ENCODE data around the gene PCYT2.
"Not testable (repeated sequence)": the region's sequence is repeated elsewhere in the genome, so short reads cannot be mapped to it uniquely, and the experiment has no call there.

PCYT2 gene

GRCh38 chr17:81927653-81928543 lies 16.7 kb upstream of the PCYT2 start, which contains the start of gene MAFG:
TSS of gene MAFG (minus strand) at chr17:81927735. CDS start at chr17:81923185, 4,550 bp downstream.
- peak; percentile 75 to 79 for DNase-seq (ENCODE audit: low read depth in 2 of 2)

- no peak for DNase-seq (ENCODE audit: low read depth in 2 of 2)
Observed at GRCh38 chr17:81927152-81927652, 16.0 kb upstream of the PCYT2 start.

- DNase-seq (ENCODE audit: low read depth in 2 of 2), result peak; percentile 46 to 48
Observed at GRCh38 chr17:81926451-81927151, 15.4 kb upstream of the PCYT2 start.

DNA sequence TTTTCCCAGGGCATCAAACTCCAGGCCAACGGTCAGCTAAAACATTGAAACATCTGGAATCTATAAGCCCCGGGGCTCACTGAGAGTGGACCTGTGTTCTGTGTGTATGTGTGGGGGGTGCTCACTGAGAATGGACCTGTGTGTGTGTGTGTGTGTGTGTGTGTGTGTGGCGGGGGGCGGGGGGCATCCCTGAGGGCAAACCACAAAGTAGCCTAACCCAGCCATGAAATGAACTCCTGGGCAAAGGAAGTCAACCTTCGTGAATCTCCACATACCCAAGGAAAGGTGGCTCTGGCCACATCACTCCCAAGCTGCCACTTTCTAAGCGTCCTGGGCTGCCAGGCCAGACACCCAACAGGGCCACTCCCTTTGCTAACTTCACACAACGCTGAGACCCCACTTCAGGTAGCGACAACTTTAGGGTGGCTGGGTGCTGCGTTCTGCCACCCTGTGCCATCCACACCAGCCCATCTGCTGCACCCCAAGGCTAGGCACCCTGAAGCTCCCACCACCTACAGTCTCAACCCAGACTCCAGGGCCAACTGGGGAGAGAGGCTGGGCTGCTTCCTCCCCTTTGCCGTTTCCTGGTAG lies 14.8 kb upstream of the PCYT2 start:
- DNase-seq (ENCODE audit: low read depth in 2 of 2), result no peak

GRCh38 chr17:81924557-81925532 lies 13.6 kb upstream of the PCYT2 start:
- no peak for DNase-seq (ENCODE audit: low read depth in 2 of 2)

DNA sequence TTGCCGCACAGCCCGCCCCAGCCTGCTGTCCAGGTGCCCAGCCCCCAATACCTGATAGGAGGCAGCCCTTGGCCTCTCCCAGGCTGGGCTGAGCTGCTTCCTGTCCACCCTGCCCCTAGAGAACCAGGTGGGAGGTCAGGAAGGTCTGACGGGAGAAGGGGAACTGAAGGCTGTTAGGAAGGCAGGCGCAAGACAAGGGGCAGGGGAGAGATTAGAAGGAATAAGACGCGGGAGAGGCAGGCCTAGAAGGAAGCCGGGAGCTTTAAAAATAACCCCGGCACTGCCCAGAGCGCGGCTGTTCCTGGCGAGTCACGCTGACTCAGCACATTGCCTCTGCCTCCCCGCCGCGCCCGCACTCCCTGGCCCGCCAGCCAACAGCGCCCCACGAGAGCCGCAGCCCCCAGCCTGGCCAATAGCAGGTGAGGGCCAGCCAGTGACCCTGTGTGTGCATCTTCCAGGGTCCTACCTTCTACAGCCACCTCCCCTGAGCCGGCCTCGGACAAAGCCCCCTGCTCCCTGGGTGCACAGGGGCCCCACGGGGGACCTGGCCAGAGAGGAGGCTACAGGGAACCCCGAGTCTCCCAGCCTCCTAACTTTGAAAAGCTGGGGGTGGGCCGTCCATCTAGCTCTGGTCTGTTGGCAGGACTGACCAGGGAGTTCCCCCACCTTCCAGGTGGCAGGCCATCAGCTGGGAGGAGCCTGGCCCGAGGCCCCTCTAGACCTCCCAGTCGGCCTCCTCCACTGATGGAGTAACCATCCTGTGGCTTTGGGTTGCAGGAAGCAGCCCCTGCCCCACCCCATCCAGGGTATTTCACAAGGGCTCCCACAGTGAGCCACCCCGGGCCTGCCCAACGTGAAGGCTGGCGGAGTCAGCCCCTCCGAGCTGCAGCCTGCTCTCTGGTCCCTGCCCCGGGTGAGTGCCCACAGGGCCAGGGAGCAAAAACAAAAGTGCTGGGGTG lies 12.4 kb upstream of the PCYT2 start:
- no peak for DNase-seq (ENCODE audit: low read depth in 2 of 2)

DNA sequence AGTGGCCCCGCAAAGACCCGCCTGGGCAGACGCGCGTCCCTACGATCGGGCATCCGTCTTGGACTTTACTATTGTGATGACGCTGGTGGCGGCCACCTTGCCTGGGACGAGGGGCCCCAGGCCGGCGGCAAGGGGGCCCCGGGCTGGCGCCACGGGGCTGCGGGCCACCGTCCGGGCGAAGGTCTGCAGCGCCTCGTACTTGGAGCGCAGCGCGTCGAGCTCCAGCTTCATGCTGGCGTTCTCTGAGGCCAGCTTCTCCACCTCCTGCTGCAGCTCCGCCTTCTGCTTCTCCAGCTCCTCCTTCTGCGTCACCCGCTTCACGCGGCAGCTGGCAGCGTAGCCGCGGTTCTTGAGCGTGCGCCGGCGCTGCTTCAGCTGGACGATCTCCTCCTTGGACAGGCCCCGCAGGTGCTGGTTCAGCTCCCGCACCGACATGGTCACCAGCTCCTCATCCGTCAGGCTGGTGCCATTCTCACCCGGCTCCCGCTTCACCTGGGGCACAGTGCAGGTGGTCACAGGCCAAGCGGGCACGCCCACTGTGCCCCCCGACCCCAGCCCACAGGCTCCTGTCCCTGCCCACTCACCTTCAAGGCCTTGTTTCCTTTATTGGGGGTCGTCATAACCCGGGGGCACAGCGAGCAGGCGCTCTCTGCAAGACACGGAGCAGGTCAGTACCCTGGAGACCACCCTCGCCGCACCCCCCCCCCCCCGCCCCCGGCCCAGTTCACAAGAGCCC lies 11.5 kb upstream of the PCYT2 start:
- no peak for DNase-seq (ENCODE audit: low read depth in 2 of 2)

GRCh38 chr17:81921996-81922565 lies 10.9 kb upstream of the PCYT2 start:
- DNase-seq (ENCODE audit: low read depth in 2 of 2), result no peak

DNA sequence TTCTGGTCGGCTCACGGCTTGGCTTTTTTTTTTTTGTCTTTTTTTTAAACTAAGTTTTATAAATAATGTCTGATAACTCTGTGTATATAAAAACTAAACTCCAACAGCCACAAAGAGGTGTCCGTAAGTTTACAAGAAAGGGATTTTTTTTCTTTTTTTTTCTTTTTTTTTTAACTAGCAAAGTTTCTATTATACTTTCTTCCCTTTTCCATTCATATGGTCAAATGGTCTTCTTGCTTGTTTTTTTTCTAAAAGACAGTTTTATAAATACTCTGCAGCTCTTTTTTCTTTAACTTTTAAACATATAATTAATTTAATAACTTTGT lies 10.3 kb upstream of the PCYT2 start:
- no peak for DNase-seq (ENCODE audit: low read depth in 2 of 2)

DNA sequence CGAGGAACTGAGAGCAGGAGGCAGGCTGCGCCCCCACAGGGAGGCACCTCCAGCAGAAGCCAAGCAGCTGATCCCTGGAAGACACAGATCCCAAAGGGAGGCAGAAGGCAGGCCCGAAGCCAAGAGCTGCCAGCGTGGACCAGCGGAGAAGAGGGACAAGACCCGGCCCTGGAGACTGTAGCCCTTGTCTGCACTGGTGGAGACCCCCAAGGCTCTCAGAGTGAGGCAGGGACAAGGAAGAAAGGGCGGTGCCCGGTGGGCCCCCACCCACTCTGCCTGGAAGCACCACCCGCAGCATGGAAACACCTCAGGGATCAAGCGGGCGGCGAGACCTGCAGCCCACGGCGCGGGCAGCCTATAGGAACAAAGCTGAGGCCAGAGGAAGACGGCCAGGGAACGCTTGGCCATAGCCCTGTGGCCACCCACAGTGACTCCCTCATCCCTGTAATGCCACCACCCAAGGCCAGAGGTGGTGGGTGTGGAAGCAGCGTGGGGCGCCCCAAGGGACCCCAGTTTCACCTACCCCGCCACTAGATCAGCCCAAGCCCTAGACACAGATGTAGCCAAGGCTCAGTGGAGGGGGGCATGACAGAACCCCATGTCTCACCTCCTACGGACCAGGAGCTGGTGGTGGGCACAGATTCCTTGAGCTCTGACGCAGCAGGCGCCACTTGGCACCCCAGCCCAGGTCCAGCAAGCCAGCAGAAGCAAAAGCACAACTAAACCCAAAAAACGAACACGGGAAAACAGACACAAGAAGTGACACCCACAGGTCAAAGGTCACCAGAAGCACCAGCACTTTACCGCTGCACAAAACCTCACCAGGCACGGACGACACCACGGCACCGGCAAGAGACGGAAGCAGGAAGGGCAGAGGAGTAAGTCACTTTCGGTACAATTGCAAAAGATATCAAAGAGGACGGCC lies 9.7 kb upstream of the PCYT2 start:
- DNase-seq (ENCODE audit: low read depth in 2 of 2), result no peak

- DNase-seq (ENCODE audit: low read depth in 2 of 2), result no peak
Observed at GRCh38 chr17:81918832-81919545, 7.8 kb upstream of the PCYT2 start.

DNA sequence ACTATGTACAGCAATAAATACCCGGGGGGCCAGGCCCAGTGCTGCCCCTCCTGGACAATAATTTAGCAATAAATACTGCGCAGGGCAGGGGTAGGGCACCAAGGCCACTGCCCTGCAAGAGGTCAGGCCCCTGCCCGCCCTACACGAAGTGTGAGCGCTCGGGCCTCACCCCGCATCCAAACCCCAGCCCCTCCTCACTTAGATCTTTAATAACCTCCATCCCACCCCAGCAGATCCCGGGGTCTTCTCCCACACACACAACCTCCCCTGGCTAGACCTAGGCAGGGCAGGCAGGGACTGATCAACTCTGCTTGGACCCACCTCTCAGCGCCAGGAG lies 7.1 kb upstream of the PCYT2 start:
- DNase-seq (ENCODE audit: low read depth in 2 of 2), result not testable (repeated sequence)

DNA sequence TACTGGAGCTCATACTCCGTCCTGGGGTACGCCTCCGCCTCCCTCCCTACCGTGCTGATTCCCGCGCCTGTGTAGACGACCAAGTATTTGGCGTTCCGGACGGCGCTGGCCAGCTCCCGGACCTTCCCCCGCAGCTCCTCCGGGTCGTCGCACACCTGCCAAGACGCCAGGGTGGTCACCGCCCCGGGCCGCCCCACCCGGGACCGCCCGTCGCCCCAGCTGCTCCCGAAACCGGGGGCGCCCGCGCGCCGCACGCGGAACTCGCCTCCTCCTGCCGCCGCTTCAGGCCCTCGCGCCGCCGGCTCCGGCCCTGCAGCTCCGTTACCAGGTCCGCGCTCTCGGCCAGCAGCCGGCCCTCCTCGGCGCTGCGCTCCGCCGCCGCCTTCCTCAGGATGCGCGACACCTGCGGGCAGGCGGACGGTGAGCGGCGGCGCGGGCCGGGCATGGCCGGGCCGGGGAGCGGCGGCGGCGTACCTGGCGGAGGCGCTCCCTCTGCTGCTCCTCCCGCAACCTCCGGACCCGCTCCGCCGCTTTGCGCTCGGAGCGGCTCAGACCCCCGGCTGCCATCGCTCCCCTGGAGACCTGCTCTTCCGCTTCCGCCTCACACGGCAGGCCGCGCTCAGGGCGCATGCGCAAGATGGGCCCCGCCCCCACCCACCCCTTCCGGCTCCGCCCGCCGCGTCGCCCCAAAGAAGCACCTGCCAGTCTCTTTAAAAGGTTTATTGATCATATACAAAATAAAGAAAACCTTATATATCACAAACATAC lies 6.5 kb upstream of the PCYT2 start, which contains the start of gene SIRT7:
SIRT7 (minus strand) TSS at position 612 of the 768 bp plus-strand sequence; CDS start at position 567, 45 bp downstream.
- DNase-seq (ENCODE audit: low read depth in 2 of 2), result peak; percentile 62 to 65

GRCh38 chr17:81916234-81917001 lies 5.2 kb upstream of the PCYT2 start:
- DNase-seq (ENCODE audit: low read depth in 2 of 2), result no peak

DNA sequence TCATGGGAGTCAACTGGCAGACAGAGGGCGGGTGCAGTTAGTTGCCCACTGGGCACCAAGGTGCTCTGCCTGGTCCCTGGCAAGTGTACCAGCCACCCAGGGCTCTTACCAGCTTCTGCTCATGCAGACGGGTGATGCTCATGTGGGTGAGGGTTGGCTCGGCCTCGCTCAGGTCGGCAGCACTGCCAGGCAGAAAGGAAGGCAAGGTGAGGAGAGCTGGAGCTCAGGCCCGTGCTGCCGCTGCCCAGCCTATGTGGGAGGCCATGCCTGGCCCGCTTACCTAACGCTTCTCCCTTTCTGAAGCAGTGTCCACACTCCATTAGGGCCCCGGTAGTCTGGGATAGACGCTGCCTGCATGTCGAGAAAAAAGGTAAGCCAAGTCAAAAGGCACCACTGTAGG lies 4.1 kb upstream of the PCYT2 start:
- no peak for DNase-seq (ENCODE audit: low read depth in 2 of 2)
